ENCODE measurements around the gene GPR42. TPM values are rescaled to one million over a fixed set of nuclear protein-coding genes. Genes with fewer than 3 reads are reported as not detected.

Gene GPR42
- total and polyA plus RNA-seq, 10 of the 15 experiments (the other 5 are each of a cell fraction or from before 2014, with no cell fraction given), result 0.13 TPM; not detected in 9

- TF ChIP-seq NBN (IDR thresholded peaks at IDR 0.05) (no peak), JUNB (IDR thresholded peaks at IDR 0.05) (no peak), E4F1 (IDR thresholded peaks at IDR 0.05; ENCODE audit: borderline replicate concordance, partially characterized antibody) (no peak), NR2C1 (IDR thresholded peaks at IDR 0.05) (no peak), RCOR1 (conservative IDR thresholded peaks at IDR 0.05; ENCODE audit: low read depth, low read length) (no peak), BCLAF1 (IDR thresholded peaks at IDR 0.05) (no peak)
- WGBS (ENCODE audit: insufficient coverage, insufficient replicate concordance, low lambda C conversion rate, missing lambda C conversion rate), result 94% methylated on average over 9 of the region's 9 CpGs
- Histone ChIP-seq H3K27ac (ENCODE audit: control insufficient read depth, insufficient read depth) (no peak overlapping the region), H3K9ac (ENCODE audit: control insufficient read depth, insufficient read depth, low read length) (no peak overlapping the region), H2AFZ (ENCODE audit: control insufficient read depth, low read depth, low read length) (no peak overlapping the region), H3K9me3 (replicated peaks; ENCODE audit: control insufficient read depth, insufficient read depth, low read length) (no peaks in the 10 kb centered on the region), H3K4me1 (ENCODE audit: control insufficient read depth, insufficient read depth, low read length) (peaks cover 34% of the 10 kb centered on the region), H4K20me1 (ENCODE audit: control insufficient read depth, insufficient read depth) (no peaks in the 10 kb centered on the region), H3K36me3 (ENCODE audit: control insufficient read depth in 2 of 2, insufficient read depth in 2 of 2, low read length in 1 of 2) (no peaks in the 10 kb centered on the region), H3K27me3 (replicated peaks in 1 of 2; ENCODE audit: control insufficient read depth in 2 of 2, insufficient read depth in 2 of 2, low read length in 1 of 2) (no peaks in the 10 kb centered on the region), H3K4me2 (ENCODE audit: control insufficient read depth, insufficient read depth) (no peak overlapping the region), H3K4me3 (no peak overlapping the region), H3K79me2 (ENCODE audit: control insufficient read depth, insufficient read depth, low read length) (no peaks in the 10 kb centered on the region)
- no TSS peak for BruUV-seq (replicated peaks)
- no peak for ATAC-seq
- DNase-seq (ENCODE audit: low read depth, low spot score), result no peak
- ChIA-PET SMC1A (ENCODE audit: uncharacterized antibody, unreplicated experiment) (interaction anchor here (0.8 to 7.1 kb wide), 33 partner anchors 8 to 339 kb away, joined by 3 to 134 read pairs (median 6); partner anchors contain the start of gene FFAR2), POLR2A (interaction anchor here (0.6 to 5.5 kb wide), 14 partner anchors 20 to 154 kb away, joined by 3 to 35 read pairs (median 8); no protein-coding TSS in a partner anchor), RAD21 (ENCODE audit: unreplicated experiment) (interaction anchor here (0.6 to 6.8 kb wide), 33 partner anchors 9 to 343 kb away, joined by 3 to 143 read pairs (median 5); no protein-coding TSS in a partner anchor), CTCF (interaction anchor here (0.8 to 6.7 kb wide), 45 partner anchors 8 to 239 kb away, joined by 3 to 168 read pairs (median 6); partner anchors contain the start of gene USF2)
- no peak for FAIRE-seq
- in situ Hi-C loops (cut with MboI) (no loop called here), intact Hi-C loops (cut with micrococcal nuclease; ENCODE audit: unreplicated experiment) (loop anchor here (2.0 kb wide), 2 partner anchors 55 to 65 kb away; no protein-coding TSS in a partner anchor)
These were observed 17.2 kb upstream of the GPR42 start for GRCh38 chr19:35353635-35354034.

Measured in GM12878 (cell line).